OCI-LY7 (cell line): ENCODE data around the gene FAM81A. TPM values are rescaled to one million over a fixed set of nuclear protein-coding genes. Genes with fewer than 3 reads are reported as not detected.

ENCODE experiments used
- BruUV-seq: library from RNA; stranded (reverse); fragments of 400-500 nt; replicated peaks from 2 replicates; lab custom pipeline; 2021; lab: Mats Ljungman, UMichigan
- CTCF ChIA-PET: fragments of 300-600 bp; sonication (Branson Sonifier 250); formaldehyde crosslinking; loops from one replicate; lab custom pipeline; 2022; ENCODE audit warnings: antibody characterized with exemption; ENCODE audit not compliant: unreplicated experiment; lab: Charles Lee
- POLR2A ChIA-PET: fragments of 300-600 bp; sonication (Branson Sonifier 250); formaldehyde crosslinking; loops from one replicate; lab custom pipeline; 2022; ENCODE audit warnings: antibody characterized with exemption; lab: Charles Lee
- DNase-seq: peaks from one replicate; pipeline ENCODE4 v3.0.0-alpha.2; 2015; ENCODE audit warnings: low spot score
- H2AFZ ChIP-seq: fragments of 200-600 bp; sonication (generic), shearing (Covaris generic); 2 replicates; pipeline ENCODE4 v1.6.1; 2014; ENCODE audit warnings: mild to moderate bottlenecking, antibody characterized with exemption, low read length, moderate library complexity
- H3K27ac ChIP-seq: fragments of 200-600 bp; sonication (generic); 2 replicates; pipeline ENCODE4 v1.5.1; 2014; ENCODE audit warnings: mixed run types, low read depth, mild to moderate bottlenecking, moderate library complexity, low read length, inconsistent platforms; ENCODE audit not compliant: poor library complexity, severe bottlenecking
- H3K36me3 ChIP-seq: fragments of 200-600 bp; sonication (generic); 2 replicates; pipeline ENCODE4 v1.6.1; 2014; ENCODE audit warnings: mild to moderate bottlenecking, antibody characterized with exemption, low read length, moderate library complexity, mixed read lengths; ENCODE audit not compliant: insufficient read depth
- H3K4me1 ChIP-seq: fragments of 200-600 bp; sonication (generic); 2 replicates; pipeline ENCODE4 v1.5.1; 2014; ENCODE audit warnings: mild to moderate bottlenecking, low read length; ENCODE audit not compliant: insufficient read depth, poor library complexity, severe bottlenecking
- H3K4me2 ChIP-seq: fragments of 200-600 bp; sonication (generic); 2 replicates; pipeline ENCODE4 v1.6.1; 2014; ENCODE audit warnings: mild to moderate bottlenecking, low read length
- H3K4me3 ChIP-seq: fragments of 200-600 bp; sonication (generic); 2 replicates; pipeline ENCODE4 v1.5.1; 2014; ENCODE audit warnings: mild to moderate bottlenecking, low read depth, low read length; ENCODE audit not compliant: poor library complexity, severe bottlenecking
- H3K79me2 ChIP-seq: fragments of 200-600 bp; sonication (generic); 2 replicates; pipeline ENCODE4 v1.6.1; 2016; ENCODE audit warnings: low read depth, mild to moderate bottlenecking, low read length, moderate library complexity, mixed read lengths; ENCODE audit not compliant: insufficient read depth
- H3K9me2 ChIP-seq: fragments of 200-600 bp; sonication (generic); 2 replicates; pipeline ENCODE4 v1.6.1; 2016; ENCODE audit warnings: mild to moderate bottlenecking, low read length, mixed read lengths; ENCODE audit not compliant: insufficient read depth
- H3K9me3 ChIP-seq: fragments of 200-600 bp; sonication (generic); 2 replicates; pipeline ENCODE4 v1.6.1; 2014; ENCODE audit warnings: mild to moderate bottlenecking, mixed run types, low read length, mixed read lengths
- H4K20me1 ChIP-seq: fragments of 200-600 bp; sonication (generic); 2 replicates; pipeline ENCODE4 v1.6.1; 2014; ENCODE audit warnings: mild to moderate bottlenecking, antibody characterized with exemption, low read length, moderate library complexity, mixed read lengths; ENCODE audit not compliant: insufficient read depth
- CTCF ChIP-seq: fragments of 200-600 bp; sonication (generic); conservative IDR thresholded peaks from 2 replicates; pipeline ENCODE4 v1.5.1; 2014; ENCODE audit warnings: mild to moderate bottlenecking, antibody characterized with exemption, low read length, moderate library complexity, mixed read lengths
- EZH2phosphoT487 ChIP-seq: fragments of 200-600 bp; sonication (generic); IDR thresholded peaks from 2 replicates; pipeline ENCODE4 v1.6.1; 2018; ENCODE audit warnings: low read depth, borderline replicate concordance, mild to moderate bottlenecking, mixed run types, antibody characterized with exemption, low read length, moderate library complexity, mixed read lengths
- intact Hi-C: fragments of 100-400 bp; cut with micrococcal nuclease; formaldehyde crosslinking; loops from one replicate; pipeline ENCODE4 v1.10.0; 2022; ENCODE audit not compliant: unreplicated experiment
- total RNA-seq, 2 experiments: library from RNA; depleted of rRNA in 1 of 2; stranded (reverse); fragments of >200 nt in 1 of 2; shearing (Covaris generic) in 1 of 2; gene quantifications; 2 replicates each; pipeline ENCODE4 v1.2.3, GENCODE V29; 2014 to 2022

Gene FAM81A
- total RNA-seq, 2 experiments from 2014 or later, result 11.6 to 37.4 TPM

- Histone ChIP-seq H3K4me2 (no peak overlapping the region), H3K9me3 (no peaks in the 10 kb centered on the region), H3K27ac (no peak overlapping the region), H2AFZ (peak overlapping the region; percentile 14; the same call in 1 of the 2 replicates), H3K4me1 (peaks cover 28% of the 10 kb centered on the region), H4K20me1 (no peaks in the 10 kb centered on the region), H3K4me3 (no peak overlapping the region), H3K79me2 (no peaks in the 10 kb centered on the region), H3K9me2 (no peaks in the 10 kb centered on the region), H3K36me3 (no peaks in the 10 kb centered on the region)
- BruUV-seq, result no TSS peak
- DNase-seq, result peak; percentile 81
- TF ChIP-seq CTCF (peak; percentile 95), EZH2phosphoT487 (no peak)
- ChIA-PET CTCF (interaction anchor here (0.6 to 2.2 kb wide), 8 partner anchors 9 to 354 kb away, joined by 3 to 10 read pairs (median 3); no protein-coding TSS in a partner anchor), POLR2A (interaction anchor here (0.6 to 2.4 kb wide), 7 partner anchors 13 to 538 kb away, joined by 3 to 23 read pairs (median 3); no protein-coding TSS in a partner anchor)
- intact Hi-C loops, result loop anchor here (1.0 to 5.0 kb wide), 5 partner anchors 28 to 1302 kb away; no protein-coding TSS in a partner anchor
These were observed 91.0 kb downstream of the FAM81A start for GRCh38 chr15:59528961-59529402.

- no peak for DNase-seq
- no peaks in the 10 kb centered on the region for H3K9me2 ChIP-seq
- no peak overlapping the region for H3K4me3 ChIP-seq
- no peaks in the 10 kb centered on the region for H3K36me3 ChIP-seq
- no peaks in the 10 kb centered on the region for H4K20me1 ChIP-seq
- H3K4me2 ChIP-seq, result peak overlapping the region; percentile 19; the same call in 1 of the 2 replicates
- no peaks in the 10 kb centered on the region for H3K9me3 ChIP-seq
- H2AFZ ChIP-seq, result peak overlapping the region; percentile 81; the same call in 1 of the 2 replicates
- ChIA-PET POLR2A (no interaction called here), CTCF (no interaction called here)
- H3K27ac ChIP-seq, result no peak overlapping the region
- no peaks in the 10 kb centered on the region for H3K79me2 ChIP-seq
- BruUV-seq, result no TSS peak
- peaks cover 35% of the 10 kb centered on the region for H3K4me1 ChIP-seq
- intact Hi-C loops, result loop anchor here (5.0 to 10.0 kb wide), 4 partner anchors 124 to 796 kb away; partner anchors contain the start of gene GTF2A2
- TF ChIP-seq EZH2phosphoT487 (no peak), CTCF (no peak)
These were observed 93.2 kb downstream of the FAM81A start for GRCh38 chr15:59531066-59531675.
